Right cardiac atrium (tissue), 5 donors: ENCODE results near the gene SYCN. TPM values are rescaled to one million over a fixed set of nuclear protein-coding genes. Genes with fewer than 3 reads are reported as not detected.
"Not testable (repeated sequence)": the region's sequence is repeated elsewhere in the genome, so short reads cannot be mapped to it uniquely, and the experiment has no call there.

Experiments
- ATAC-seq, 2 donors: fragments of 200-7000 bp; cut with Tn5 transposase; one replicate each; pipeline versions ENCODE4 v1.8.0 to v1.9.1; 2020; ENCODE audit warnings: moderate library complexity in 2 of 2, mild to moderate bottlenecking in 1 of 2
- DNase-seq, 3 donors: peaks; one replicate each; pipeline ENCODE4 v3.0.0-alpha.2; 2020
- H3K27ac ChIP-seq: one replicate; pipeline ENCODE4 v1.5.1; 2013; ENCODE audit warnings: mild to moderate bottlenecking, low read length, control low read depth, moderate library complexity
- H3K27me3 ChIP-seq: one replicate; pipeline ENCODE4 v1.6.1; 2013; ENCODE audit not compliant: control insufficient read depth, insufficient read depth
- H3K4me1 ChIP-seq: one replicate; pipeline ENCODE4 v1.6.1; 2013; ENCODE audit warnings: low read length; ENCODE audit not compliant: control insufficient read depth, insufficient read depth
- H3K4me3 ChIP-seq: one replicate; pipeline ENCODE4 v1.5.1; 2013; ENCODE audit warnings: low read length, control low read depth
- H3K9me3 ChIP-seq: one replicate; pipeline ENCODE4 v1.6.1; 2013; ENCODE audit warnings: low read length; ENCODE audit not compliant: control insufficient read depth
- WGBS: extraction: QIAGEN DNeasy Blood & Tissue Kit; methylation state at CpG from one replicate; pipeline ENCODE4 v1.1.7; 2013; 5-methylcytosine and 5-hydroxymethylcytosine counted together
- intact Hi-C, 4 donors: fragments of 100-400 bp; cut with DNase I; formaldehyde crosslinking; loops; one replicate each; pipeline versions ENCODE4 v1.11.0 to v1.14.0; 2022 to 2023
- long read RNA-seq, 4 donors: library from polyadenylated mRNA; unstranded; transcript quantifications; one replicate each; pipeline ENCODE4 v2.0.0, GENCODE V29; 2020 to 2021
- polyA plus RNA-seq: library from polyadenylated mRNA; stranded (reverse); fragments of 200-250 nt; gene quantifications from one replicate; pipeline ENCODE4 v1.2.3, GENCODE V29; 2013
- total RNA-seq, 4 donors: library from RNA; stranded (reverse); fragmentation: NEBNext Ultra II Directional; extraction: Animal tissue kit (Norgen Biotek cat#: 25700); gene quantifications; one replicate each; pipeline ENCODE4 v1.2.1, GENCODE V29; 2021
- donor health status: healthy with polysubstance abuse.
- donor health status: DM: no; HTN: yes; CAD: no.
- donor health status: DM: no; HTN: no; CAD: no.
- donor health status: DM: no; HTN: yes; CAD: no; lungs with severe emphysema.
- donor health status: DM: yes; HTN: yes; CAD: no.

SYCN gene
- total RNA-seq, result not detected
- not detected for polyA plus RNA-seq
- long read RNA-seq, donor 1, result 0 reads
- long read RNA-seq, donor 2, result 0 reads
- long read RNA-seq, donor 3, result 0 reads
- long read RNA-seq, donor 4, result 0 reads

DNA sequence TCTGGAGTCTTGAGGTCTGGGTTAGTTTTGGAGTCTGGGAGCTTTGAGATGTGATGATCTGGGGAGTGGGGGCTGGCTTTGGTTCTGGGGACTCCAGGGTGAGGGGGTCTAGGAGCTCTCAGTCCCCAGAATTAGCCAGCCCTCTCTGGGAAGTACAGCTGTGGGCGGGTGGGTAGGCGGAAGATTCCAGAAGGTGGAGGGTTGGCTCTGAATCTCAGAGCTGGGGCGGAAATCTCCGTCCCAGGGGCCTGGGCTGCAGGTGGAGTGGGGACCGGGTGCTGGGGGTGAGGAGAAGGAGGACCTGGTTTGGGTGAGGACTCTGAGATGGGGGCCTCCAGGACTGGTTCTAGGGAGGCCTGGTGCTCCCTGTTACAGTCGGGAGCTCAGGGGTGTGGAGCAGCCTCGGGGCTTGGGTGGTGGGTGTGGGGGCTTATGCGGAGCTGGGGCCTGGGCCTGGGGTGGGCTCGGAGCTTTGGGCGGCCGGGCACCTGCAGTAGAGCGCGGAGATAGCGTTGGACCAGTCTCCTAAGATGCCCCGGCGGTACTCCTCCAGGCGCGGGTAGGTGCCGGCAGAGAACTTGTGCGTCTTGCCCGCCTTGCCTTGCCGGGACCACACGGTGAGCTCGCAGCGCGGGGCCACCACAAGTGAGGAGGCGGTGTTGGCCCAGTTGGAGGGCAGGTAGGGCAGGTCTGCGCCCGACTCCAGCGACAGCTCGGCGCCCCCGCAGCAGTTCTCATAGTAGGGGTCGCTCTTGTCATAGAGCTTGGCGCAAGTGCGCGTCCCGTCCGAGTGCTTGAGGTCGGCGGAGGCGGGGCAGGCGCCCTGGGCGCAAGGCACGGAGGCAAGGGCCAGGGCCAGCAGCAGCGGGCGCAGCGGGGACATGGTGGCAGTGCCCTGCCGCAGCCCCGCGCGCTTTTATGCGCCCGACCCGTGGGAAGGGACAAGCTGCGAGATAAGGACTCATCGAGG lies at the start of gene SYCN:
SYCN (minus strand) TSS at position 892 of the 970 bp plus-strand sequence; CDS start at position 883, 9 bp downstream.
- Histone ChIP-seq H3K4me1 (no peaks in the 10 kb centered on the region), H3K4me3 (no peak within 1 kb of the TSS), H3K9me3 (no peaks in the 10 kb centered on the region), H3K27ac (no peak within 1 kb of the TSS), H3K27me3 (no peaks in the 10 kb centered on the region)
- intact Hi-C loops, result no loop called here
- 21% methylated on average over 57 of the region's 57 CpGs for WGBS
- ATAC-seq, result peak in 1 of 2 donors; percentile 15
- no peak for DNase-seq

GRCh38 chr19:39253374-39254149 lies 49.5 kb upstream of the SYCN start:
- no peak for DNase-seq
- no peaks in the 10 kb centered on the region for H3K4me1 ChIP-seq
- H3K27me3 ChIP-seq, result no peaks in the 10 kb centered on the region
- no peak for ATAC-seq
- H3K27ac ChIP-seq, result no peak overlapping the region
- no peaks in the 10 kb centered on the region for H3K9me3 ChIP-seq
- no peak overlapping the region for H3K4me3 ChIP-seq
- WGBS, result 85% methylated on average over 8 of the region's 8 CpGs
- intact Hi-C loops, result no loop called here

DNA sequence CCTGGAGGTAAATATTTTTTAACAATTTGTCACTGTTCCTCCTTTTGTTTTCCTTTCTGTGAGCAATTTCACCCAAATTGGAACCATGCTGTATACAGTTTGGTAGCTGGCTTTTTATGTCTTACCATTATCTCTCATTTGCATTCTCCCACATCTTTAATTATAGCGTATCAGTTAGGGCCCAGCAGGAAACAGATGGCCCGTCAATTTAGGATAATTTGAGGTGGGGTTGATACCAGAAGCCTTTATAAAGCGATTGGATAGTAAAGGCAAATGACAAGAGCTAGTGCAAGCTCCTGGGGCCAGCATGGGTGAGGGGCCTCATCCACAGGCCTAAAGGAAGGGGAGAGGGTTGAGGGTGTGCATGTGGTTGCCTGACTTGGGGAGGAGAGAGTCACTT lies 48.4 kb upstream of the SYCN start:
- Histone ChIP-seq H3K4me3 (no peak overlapping the region), H3K27me3 (no peaks in the 10 kb centered on the region), H3K4me1 (no peaks in the 10 kb centered on the region), H3K27ac (no peak overlapping the region), H3K9me3 (no peaks in the 10 kb centered on the region)
- WGBS, result 40% methylated on average over 3 of the region's 3 CpGs
- intact Hi-C loops, result no loop called here
- no peak for ATAC-seq
- DNase-seq, result no peak

DNA sequence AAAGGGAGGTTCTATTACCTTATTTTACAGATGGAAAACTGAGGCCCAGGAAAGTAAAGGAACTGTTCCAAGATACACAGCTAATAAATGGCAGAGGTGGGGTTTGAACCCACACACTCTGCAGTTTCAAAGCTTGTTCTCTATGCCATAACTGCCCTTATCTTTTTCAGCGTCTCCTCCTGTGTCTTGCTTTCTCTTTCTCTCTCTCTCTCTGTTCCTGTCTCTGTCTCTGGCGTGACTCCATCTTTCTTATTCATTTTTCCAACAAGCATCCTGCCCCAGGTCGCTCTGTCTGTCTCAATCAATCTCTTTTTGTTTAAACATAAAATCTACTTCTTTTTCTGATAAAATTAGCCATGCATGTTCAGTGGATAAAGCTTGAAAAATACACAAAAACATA lies 47.8 kb upstream of the SYCN start:
- DNase-seq (no peak), ATAC-seq (no peak)
- Histone ChIP-seq H3K27ac (no peak overlapping the region), H3K9me3 (no peaks in the 10 kb centered on the region), H3K4me1 (no peaks in the 10 kb centered on the region), H3K4me3 (no peak overlapping the region), H3K27me3 (no peaks in the 10 kb centered on the region)
- 47% methylated on average over 3 of the region's 3 CpGs for WGBS
- intact Hi-C loops, result no loop called here

DNA sequence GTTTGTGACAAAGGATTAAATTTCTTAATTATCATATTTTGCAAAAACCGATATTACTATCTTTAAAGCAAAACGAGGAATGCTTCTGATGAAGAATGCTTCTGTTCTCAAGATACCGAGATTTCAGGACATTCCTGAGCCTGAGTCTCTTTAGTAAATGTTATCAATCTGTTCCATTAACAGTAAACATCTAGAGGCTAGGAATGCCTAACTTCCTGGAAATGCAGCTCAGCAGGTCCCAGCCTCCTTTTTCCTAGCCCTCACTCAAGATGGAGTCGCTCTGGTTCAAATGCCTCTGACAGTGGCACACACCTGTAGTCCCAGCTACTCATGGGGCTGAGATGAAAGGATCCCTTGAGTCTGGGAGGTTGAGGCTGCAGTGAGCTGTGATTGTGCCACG lies 47.0 kb upstream of the SYCN start:
- 64% methylated on average over 5 of the region's 5 CpGs for WGBS
- ATAC-seq, result no peak
- H3K27me3 ChIP-seq, result no peaks in the 10 kb centered on the region
- H3K9me3 ChIP-seq, result no peaks in the 10 kb centered on the region
- H3K4me1 ChIP-seq, result no peaks in the 10 kb centered on the region
- H3K27ac ChIP-seq, result no peak overlapping the region
- DNase-seq, result no peak
- intact Hi-C loops, result no loop called here
- no peak overlapping the region for H3K4me3 ChIP-seq

DNA sequence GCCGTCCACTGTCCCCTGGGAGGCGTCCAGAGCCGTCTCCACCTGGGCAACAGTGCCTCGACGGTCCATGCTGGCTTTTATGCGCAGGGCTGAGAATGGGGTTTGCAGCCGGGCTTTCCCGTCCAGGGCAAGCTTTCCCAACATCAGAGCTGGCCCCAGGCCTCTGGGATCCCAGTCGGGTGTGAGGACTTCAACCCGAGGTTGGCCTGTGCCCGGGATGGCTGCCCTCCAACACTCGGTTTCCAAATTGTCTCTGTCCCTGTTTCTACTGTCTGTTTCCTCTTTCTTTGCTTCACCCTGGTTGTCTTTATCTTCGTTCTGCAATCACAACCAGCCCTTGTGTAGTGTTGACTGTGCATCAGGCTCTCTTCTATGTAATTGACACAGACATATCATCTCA lies 44.7 kb upstream of the SYCN start, which contains the start of gene IFNL4:
IFNL4 (minus strand) TSS at position 51 of the 400 bp plus-strand sequence.
- Histone ChIP-seq H3K27ac (no peak within 1 kb of the TSS), H3K4me1 (no peaks in the 10 kb centered on the region), H3K27me3 (no peaks in the 10 kb centered on the region), H3K9me3 (no peaks in the 10 kb centered on the region), H3K4me3 (no peak within 1 kb of the TSS)
- no peak for DNase-seq
- no peak for ATAC-seq
- intact Hi-C loops, result no loop called here
- WGBS, result 58% methylated on average over 13 of the region's 13 CpGs

DNA sequence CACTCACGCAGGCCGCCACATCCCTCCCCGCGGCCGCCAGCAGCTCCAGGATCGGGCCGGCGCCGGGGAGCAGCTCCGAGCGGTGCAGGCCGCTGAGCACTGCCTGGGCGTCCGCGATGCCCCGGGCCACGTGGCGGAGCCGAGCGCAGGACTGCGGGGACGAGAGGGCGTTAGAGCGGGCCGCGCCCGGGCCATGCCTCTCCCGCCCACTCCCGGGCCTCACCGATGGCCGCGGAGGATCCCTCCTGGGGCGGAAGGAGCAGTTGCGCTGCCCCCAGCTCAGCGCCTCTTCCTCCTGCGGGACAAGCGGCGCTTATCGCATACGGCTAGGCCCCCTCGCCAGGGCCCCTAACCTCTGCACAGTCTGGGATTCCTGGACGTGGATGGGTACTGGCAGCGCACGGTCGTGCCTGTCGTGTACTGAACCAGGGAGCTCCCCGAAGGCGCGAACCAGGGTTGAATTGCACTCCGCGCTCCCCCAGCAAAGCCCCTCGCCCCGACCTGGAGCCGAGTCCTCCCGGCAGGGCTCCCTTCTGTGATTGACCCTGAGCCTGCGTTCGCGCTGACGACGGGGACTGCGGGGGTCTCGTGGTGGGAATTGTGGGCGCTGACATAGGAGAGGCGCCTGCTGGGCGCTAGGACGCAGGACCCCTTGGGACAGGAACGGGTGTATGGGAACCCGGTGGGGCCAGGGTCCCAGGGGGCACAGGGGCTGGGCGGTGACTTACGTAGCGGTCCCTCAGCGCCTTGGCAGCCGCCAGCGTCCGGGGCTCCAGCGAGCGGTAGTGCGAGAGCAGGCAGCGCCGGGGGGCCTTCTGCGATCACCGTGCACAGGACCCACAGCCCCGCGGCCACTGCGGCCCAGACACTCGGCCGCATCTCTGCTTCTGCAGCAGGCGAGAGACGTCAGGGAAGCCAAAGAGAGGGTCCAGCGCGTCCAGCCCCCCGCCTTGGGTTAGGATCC lies 43.9 kb upstream of the SYCN start:
- Histone ChIP-seq H3K27me3 (no peaks in the 10 kb centered on the region), H3K27ac (no peak overlapping the region), H3K9me3 (no peaks in the 10 kb centered on the region), H3K4me3 (no peak overlapping the region), H3K4me1 (no peaks in the 10 kb centered on the region)
- WGBS, result 13% methylated on average over 92 of the region's 92 CpGs
- DNase-seq, result no peak
- intact Hi-C loops, result no loop called here
- peak; percentile 53 to 76 for ATAC-seq

GRCh38 chr19:39246951-39247669 lies 43.0 kb upstream of the SYCN start:
- H3K27me3 ChIP-seq, result no peaks in the 10 kb centered on the region
- no peak overlapping the region for H3K4me3 ChIP-seq
- intact Hi-C loops, result no loop called here

GRCh38 chr19:39245166-39245565 lies 41.1 kb upstream of the SYCN start:
- not testable (repeated sequence) for H3K27me3 ChIP-seq
- WGBS, result no CpG with 5 or more reads among the region's 1 CpG

More at GRCh38 chr19:39246951-39247669, 43.0 kb upstream of the SYCN start:
- Histone ChIP-seq H3K27ac (no peak overlapping the region), H3K4me1 (no peaks in the 10 kb centered on the region), H3K9me3 (no peaks in the 10 kb centered on the region)
- DNase-seq (peak; percentile 49 to 71 (median 69)), ATAC-seq (peak; percentile 61 to 77)
- WGBS, result 15% methylated on average over 42 of the region's 42 CpGs

More at GRCh38 chr19:39245166-39245565, 41.1 kb upstream of the SYCN start:
- ATAC-seq, DNase-seq, intact Hi-C loops, H3K27ac ChIP-seq, H3K4me3 ChIP-seq, H3K9me3 ChIP-seq, H3K4me1 ChIP-seq: not testable (repeated sequence)
